GM18868 (cell line): Measurements from ENCODE around the gene HOXB6.

Experiments used
- ATAC-seq: cut with Tn5 transposase; IDR thresholded peaks from one replicate; pipeline ENCODE4 v1.9.1; 2021; ENCODE audit warnings: mild to moderate bottlenecking, moderate library complexity; ENCODE audit not compliant: unreplicated experiment

HOXB6 gene

DNA sequence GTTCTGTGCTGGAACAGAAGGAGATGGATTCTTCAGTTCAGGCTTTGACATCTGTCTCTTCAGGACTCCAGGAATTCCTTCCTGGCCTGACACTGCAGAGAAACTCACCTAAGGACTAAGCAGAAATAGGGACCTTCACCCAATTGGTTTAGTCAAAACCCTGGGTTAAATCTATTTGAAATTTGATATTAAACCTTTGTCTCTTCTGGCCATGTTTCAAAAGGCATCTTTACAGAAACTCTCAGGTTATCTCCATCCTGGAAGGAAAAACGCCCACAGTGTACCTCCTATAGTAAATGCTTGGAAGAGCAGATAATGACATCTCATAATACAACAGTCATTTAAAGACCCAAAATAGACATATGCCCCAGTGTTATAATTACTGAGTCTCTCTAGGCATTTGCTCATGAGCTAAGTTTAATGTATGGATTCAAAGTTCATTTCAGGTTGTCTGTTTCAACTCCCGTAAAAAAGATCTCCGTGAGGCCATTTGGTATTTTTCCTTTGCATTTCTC is 21.0 kb downstream of the HOXB6 start:
- no peak for ATAC-seq

DNA sequence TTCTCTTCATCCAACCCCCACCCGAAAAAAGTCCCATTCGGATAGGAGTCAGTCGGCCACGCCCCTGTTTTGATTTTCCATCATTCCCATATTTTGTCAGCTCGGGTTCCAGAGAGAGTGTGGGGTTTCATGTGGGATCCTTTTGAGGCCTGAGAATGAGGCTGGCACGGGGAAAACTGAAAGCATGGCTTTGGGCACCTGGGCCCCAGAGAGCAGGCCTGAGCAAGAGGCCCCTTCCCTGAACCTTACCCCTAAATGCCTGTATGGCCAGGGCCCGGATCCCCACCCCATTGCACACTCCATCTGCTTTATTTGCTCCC is 22.1 kb downstream of the HOXB6 start:
- no peak for ATAC-seq

DNA sequence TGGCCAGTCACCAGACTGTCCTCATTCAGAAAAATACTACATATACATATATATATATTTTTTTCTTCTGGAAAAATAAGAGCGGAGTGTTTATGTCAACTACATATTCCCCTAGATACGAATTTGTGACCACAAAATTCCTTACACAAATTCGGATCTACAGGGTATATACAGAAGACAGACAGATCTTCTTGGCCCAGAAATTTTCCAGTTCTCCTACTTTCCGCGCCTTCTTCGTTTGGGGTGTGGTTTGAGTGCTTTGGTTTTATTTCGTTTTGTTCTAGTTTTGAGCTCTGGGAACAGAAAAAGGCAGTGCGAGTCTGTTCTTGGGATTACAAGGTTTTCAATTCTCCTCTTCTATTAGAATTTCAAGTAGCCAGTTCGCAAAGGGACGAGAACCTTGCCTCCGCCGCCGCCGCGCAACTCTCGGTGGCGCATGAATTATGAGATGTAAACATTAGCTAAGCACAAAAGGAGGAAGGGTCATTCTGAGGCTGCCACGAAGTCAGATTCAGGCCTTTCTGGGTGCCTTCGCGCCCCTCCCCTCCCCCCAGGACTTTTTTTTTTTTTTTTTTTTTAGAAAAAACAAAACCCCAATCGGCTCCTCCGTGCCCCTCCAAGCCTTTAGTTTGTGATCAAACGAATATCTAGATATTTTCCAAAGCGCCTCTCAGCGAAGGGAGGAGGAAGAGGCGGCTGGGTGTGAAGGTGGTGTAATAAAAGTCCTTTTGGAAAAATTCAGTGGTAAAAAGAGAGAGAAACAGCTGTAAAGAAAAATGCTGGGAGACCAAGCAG is 24.8 kb downstream of the HOXB6 start:
- ATAC-seq = no peak

DNA sequence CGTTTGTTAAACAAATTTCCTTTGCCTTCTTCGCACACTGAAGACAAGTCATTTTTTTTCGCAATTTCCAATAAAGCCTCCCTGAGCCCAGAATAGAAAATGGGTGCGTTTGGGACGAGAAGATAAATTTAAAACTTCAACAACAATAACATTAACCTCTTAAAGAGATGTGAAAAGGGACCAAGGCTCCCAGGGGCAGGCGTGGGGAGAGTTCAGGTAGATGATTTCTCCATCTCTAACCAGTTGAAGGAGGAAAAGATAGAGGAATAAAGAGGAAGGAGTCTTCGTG is 25.4 kb downstream of the HOXB6 start:
- ATAC-seq = no peak

DNA sequence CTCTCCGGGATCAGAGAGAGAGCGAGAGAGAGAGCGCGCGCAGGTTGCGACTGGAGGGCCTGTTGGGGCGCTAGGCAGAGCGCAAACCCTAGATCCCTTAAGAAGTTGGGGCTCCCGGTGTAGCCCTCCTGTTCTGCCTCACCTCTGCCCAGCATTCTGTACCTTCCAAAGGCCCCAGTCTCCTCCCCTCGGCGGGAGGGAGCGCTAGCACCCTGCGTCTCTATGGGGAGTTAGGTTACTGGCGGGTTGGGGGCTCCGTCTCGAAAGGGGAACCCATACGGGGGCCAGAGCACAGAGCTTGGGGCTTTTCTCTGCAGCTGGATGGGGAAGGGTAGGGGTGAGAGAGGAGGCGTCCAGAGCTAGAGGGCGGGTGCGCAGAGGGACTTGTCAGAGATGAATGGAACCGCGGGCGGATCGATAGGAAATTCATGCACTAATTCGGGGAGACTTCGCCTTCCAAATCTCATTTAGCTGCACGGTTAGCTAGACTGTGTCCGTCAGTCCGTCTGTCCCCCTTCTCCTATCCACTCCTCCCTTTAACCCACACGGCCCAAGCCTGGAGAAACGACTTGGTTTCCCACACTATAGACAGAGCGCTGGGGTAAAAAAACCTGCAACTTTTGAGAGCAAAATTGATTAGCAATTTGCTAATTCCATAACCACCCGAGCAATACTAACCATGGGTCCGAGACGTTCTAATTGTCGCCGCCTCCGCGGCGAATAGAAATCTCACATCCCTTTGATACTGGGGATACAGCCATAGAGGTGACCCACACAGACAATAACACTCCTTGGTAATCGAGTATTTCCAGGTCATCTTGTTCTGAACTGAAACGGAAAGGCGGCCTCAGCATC is 25.9 kb downstream of the HOXB6 start:
- peak; percentile 25 for ATAC-seq

DNA sequence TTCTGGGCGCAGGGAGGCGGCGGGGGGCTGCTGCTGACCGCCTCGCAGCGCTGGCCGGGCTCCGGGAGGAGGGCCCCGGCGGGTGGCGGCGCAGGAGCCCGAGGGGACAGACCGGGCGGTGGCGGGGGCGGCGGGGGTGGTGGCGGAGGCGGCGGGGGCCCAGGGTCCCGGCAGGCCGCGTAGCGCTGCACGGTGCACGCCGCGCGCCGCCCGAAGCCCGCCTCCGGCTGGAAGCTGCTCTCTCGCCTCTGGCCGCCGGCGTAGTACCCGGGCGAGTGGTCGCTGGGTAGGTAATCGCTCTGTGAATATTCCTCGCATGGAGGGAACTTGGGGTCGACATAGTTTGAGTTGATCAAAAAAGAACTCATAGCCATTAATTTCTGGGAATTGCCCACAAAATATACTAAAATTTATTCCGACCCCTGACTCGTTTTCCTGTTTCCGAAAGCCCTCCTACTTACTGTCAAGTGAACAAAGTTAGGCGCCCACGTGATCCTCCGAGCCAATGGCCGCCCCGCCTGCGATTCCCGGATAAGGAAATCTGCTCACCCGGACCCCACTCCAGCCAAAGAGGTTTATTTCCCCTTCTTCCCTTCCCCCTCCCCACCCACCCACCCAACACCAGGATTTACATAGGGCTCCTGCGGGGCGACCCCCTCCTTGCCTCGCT is 26.7 kb downstream of the HOXB6 start, which contains the start of gene HOXB4:
Gene HOXB4, minus strand, starts transcription at position 405 of the 670 bp plus-strand sequence. Its CDS starts 31 bp downstream, at position 374.
- peak; percentile 56 for ATAC-seq

DNA sequence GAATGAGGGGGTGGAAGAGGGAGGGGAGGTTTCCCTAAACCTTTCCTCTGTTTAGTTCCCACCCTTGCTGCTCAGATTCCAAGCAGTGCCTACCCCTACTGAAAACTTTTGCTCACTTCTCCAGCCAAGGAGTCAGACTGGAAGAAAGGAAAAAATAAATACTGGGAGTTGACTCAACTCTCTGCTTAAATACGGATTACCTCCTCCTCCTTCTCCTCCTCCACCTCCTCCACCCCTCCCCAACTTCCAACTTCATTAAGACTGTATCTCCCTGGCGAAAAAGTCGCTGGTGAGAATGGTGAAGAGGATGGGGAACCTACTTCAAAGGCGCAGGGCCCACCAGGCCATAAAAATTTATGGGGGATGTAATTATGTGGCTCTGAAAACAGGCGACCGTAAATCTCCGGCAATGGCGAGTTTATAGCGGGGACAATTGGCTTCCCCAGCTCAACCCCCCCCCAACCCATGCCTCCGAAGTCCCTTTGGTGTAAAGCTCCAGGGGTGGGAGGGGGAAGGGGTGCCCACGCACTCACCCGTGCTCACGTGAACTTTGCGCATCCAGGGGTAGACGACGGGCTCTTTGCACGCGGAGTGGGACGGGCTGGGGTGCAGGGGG is 27.3 kb downstream of the HOXB6 start:
- ATAC-seq = no peak

DNA sequence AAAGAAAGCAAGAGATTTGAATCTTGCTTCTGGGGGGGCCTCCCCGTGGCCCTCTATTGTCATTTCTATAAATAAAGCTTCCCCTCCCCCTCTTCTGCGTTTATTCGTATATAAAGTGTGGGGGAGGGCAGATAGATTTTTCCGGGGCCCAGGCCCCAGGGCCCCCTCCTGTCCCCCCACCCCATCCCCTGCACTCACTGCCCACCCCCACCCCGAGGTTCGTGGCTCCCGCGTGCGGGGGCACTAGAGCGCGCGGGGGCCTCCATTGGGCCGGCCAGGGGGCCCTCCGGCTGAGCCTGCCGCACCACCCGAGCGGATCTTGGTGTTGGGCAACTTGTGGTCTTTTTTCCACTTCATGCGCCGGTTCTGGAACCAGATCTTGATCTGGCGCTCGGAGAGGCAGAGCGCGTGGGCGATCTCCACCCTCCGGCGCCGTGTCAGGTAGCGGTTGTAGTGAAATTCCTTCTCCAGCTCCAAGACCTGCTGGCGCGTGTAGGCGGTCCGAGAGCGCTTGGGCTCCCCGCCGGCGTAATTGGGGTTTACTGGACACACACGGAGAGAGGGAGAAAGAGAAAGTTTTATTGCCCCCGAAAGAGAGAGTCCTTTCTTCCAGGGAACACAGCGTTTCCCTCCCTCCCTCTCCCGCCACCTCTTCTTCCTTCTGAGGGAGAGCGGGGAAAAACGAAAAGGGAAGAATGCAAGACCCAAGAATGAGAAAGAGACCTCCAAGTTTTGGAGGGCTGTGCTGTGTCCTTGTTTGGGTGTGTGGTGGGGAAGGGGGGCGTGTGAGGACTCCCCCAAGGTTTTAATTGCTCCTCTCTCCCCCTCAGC is 28.1 kb downstream of the HOXB6 start:
- ATAC-seq = no peak

DNA sequence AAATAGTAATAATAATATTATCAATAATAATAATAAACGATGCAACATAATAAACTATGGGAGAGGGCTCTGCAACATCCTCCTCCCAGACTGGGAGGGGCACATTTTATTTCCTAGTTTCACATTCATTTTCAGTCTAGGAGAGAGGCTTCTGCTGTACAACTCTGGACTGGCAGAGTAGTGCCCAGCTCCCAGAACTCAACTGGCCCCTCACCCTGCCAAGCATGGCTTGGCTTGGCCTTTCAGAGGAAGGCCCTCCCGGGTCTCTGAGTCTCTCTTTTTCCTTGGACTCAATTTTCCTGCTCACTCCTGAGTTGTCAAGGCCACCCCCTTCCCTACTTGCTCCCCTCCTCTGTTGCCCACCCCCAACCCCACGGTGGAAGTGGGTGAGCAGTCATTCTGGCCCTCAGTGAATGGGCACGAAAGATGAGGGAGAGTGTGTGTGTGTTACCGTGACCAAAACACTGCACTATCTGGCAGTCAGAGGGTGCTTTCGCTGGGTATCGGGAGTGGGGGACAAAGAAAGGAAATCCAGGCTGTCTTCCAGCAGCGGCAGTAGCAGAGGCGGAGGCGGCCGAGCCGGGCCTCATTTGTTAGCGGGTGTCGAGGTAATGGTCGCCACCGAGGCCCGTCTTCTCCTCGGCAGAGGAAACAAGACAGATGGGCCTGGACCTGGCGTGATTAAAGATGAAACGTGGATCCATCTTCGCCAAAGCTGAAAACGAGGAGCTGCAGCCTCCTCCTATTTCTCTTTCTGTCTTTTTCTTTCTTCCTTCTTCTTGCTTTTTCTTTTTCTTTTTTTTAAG is 28.9 kb downstream of the HOXB6 start:
- no peak for ATAC-seq

DNA sequence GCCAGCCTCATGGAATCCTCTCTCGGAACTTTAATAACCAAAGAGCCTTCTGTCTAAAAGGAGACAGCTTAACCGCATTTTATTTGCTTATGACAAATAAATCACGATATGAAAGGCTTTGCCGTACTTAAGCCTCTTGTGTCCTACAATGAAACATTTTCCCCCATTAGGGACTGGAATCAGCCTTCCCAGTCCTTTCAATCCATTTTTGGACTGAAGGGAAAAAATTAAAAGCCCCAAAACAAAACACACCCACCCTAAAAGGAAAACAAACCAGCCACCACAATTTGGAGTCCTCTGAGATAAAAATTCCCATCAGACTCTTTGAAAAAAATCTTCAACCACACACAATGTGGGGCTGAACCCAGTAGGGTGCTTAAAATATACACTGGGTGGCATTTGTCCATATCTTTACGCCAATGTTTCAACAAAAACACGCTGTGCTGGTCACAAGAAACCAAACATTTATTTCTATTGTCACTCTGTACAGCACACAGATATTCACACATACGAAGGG is 29.7 kb downstream of the HOXB6 start:
- no peak for ATAC-seq

DNA sequence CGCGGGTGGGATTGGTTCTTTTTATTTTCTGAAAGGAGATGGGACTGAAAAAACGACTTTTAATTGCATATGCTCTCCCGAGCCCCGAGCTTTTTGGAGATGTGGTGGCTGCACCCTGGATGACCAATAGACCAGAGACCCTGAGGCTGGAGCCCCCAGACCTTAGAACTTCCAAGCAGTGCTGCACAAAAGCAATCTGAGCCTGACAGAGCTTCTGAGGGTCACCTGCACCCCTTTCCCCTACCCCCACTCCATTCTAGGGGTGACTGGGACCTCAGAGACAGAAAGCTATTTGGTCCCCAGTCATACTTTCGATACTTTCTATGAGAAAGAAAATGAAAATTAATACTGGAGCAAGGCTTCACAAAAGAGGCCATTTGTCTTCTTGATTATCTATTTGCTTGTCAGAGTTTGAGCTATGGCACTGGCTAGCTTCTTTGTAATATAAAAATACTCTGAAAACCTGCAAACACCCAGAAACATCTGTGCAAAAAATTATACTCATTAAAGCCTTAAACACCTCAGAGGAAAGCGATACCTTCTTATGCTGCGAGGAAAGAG is 30.2 kb downstream of the HOXB6 start:
- no peak for ATAC-seq

DNA sequence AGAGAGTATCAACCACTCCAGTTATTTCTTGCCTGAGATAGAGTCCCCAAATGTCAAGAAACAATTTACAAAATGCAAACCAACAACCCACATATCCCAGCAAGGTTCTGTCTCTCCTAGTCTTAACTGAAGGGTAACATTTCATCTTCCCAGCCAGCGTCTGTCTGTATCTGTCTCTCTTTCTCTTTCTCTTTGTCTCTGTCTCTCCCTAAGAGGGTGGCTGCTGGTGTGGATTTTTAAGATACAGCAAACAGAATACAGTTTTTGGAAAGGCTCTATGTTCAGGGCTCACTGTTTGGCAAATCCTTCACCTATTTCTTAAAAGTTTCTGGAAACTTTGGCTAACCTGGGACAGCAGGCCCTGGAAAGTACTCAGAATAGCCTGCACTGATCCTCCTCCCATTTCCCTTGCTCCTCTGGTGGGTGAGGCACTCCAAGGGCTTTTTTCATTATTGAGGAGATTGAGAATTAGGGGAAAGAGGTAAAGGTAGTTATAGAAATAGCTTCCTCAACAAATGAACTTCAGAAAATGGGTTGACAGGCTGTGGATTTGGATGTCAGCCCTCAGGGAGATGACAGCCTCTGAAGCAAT is 32.9 kb downstream of the HOXB6 start:
- no peak for ATAC-seq

DNA sequence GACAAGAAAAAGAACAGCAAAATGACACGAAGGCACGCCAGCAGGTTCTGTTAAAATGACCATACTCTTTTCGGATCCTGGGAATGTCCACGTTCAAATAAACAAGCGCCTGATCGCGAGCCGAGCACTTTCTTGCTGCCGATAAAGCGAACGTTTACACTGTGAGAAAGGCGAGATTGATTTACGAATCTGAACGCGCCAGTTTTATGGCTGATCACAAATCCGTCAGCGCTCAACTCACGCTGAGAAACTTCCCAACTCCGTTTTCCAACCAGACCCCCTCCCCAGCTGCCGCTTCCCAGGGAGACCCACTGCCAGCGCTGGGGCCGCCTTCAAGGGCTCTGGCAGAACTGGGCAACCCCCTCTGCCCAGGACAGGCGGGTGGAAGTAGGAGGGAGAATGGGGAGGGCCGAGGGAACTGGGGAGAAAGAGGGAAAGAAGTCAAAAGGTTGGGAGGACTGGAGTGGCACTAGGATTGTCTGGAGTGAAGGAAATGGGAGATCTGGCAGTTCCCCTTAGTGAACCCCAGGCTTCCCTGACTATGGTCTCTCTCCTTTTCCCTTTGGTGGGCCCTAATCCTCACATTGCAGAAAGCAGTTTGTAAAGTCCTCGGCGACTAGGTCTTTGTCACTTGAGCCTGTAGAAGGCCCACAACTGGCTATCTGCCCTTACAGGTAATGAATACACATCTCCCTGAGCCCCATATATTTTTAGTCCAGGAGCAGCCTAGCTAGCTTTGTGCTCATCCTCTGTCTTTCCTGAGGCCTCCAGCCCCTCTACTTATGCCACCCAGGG is 33.6 kb downstream of the HOXB6 start:
- ATAC-seq = no peak

DNA sequence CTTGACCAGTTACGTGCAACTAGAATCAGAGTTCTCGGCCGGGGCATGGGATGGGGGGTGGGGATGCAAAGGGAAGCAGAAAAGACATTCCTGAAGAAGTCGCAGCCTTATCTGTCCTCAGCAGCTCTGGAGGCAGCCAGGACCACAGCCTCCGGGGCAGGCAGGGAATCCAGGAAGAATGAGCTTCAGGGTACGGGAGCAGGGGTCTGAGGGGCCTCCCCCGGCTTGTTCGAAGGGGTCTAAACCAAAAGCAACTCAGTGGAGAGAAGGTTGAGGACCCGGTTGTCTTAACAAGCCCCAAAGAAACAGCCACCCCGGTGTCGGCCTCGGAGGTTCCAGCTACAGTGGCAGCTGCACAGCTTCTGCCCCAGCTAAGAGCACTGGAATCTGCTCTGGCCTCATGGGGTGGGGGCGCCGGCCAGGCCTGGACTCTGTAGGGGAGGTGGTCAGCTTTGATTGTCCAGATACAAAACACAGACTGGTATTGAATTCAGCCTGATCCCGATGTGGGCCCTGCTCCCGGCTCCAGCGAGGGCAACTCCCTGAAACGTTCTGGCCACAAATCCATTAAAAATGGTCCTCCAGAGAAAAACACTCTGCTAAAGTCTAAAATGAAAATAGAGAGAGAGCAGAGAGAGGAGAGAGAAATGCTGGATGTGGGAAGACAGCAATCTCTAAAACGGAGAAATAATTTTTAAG is 34.3 kb downstream of the HOXB6 start:
- ATAC-seq = no peak

DNA sequence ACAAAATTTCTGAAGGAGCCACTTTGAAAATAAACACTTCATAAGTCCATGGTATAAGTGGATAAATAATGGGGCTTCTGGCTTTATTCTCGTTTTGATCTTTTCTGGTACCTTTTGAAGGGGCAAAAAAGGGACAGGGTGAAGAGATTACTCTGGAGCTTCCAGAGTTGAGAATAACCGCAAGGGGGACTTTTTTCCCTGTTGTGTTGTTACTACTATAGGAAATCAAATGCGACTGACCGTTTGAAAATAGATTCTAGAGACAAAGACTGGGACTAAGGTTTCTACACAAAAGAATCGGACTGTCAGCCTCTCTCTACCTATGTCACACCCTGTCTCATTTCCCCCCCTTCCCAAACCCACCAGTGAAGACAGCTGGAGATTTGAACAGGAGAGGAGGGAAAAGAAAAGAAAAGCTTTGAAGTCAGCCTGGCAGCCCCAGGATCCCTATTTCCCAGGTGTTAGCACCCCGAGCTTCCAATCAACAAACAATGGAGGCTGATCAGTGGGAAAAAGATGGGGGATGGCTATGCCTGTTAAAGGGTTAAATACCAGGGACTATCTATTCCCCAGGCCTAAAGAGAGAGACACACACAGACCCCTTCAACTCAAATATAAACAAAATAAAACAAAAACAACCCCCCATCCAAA is 35.0 kb downstream of the HOXB6 start:
- no peak for ATAC-seq

DNA sequence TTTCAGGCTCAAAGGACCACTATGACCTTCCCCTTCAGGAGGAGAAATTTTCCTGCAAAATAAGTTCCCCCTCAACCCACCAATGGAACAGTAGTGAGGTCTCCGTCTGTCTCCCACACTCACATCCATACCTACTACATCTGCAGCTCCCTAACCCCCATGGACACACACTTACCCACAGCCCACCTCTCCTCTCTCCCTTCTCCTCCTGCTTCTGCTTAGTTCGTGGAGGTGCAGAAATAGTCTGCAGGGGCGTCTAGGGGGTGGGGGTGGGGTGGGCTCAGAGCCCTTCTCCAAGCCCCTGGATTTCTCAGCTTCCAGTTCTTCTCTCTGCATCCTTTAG is 35.6 kb downstream of the HOXB6 start:
- ATAC-seq = no peak
